ENCODE measurements around the gene CPHXL2.

DNA sequence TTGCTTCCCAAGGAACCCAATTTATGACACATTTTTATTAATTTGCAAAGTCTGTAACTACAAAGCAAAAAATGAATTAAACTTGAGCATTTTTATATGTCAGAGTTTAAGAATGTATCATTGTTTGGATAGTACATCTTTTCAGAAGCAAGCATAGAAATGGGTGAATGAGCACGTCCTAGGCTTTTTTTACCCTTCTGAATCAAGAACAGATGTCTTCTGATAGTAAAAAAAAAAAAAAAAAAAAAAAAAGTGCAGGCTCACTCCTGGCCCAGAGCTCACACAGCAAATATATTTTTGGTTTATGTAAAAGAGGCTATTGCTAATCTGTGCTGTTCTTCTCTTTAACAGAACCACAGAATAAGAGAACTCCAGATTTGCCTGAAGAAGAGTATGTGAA, 22.9 kb downstream of the CPHXL2 start:
- no peak for TF ChIP-seq POLR2A (IDR thresholded peaks at IDR 0.05)
- TF ChIP-seq, protein P1, sequence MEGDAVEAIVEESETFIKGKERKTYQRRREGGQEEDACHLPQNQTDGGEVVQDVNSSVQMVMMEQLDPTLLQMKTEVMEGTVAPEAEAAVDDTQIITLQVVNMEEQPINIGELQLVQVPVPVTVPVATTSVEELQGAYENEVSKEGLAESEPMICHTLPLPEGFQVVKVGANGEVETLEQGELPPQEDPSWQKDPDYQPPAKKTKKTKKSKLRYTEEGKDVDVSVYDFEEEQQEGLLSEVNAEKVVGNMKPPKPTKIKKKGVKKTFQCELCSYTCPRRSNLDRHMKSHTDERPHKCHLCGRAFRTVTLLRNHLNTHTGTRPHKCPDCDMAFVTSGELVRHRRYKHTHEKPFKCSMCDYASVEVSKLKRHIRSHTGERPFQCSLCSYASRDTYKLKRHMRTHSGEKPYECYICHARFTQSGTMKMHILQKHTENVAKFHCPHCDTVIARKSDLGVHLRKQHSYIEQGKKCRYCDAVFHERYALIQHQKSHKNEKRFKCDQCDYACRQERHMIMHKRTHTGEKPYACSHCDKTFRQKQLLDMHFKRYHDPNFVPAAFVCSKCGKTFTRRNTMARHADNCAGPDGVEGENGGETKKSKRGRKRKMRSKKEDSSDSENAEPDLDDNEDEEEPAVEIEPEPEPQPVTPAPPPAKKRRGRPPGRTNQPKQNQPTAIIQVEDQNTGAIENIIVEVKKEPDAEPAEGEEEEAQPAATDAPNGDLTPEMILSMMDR (IDR thresholded peaks at IDR 0.05): no peak
